Dendritic cell treated with granulocyte-macrophage colony-stimulating factor and Interleukin-4, amounts not matched to agents 40 ng/mL and 50 ng/mL, for 4 days (primary cell): ENCODE data around the gene POU2AF1.

Experiments
- H3K27ac Mint-ChIP-seq: one replicate; pipeline ENCODE4 v1.8.0; 2022; ENCODE audit warnings: mild to moderate bottlenecking, mixed read lengths
- H3K27me3 Mint-ChIP-seq: one replicate; pipeline ENCODE4 v1.8.0; 2022; ENCODE audit warnings: mild to moderate bottlenecking, mixed read lengths
- H3K36me3 Mint-ChIP-seq: one replicate; pipeline ENCODE4 v1.8.0; 2022; ENCODE audit warnings: low read depth, mixed read lengths
- H3K4me1 Mint-ChIP-seq: one replicate; pipeline ENCODE4 v1.8.0; 2022; ENCODE audit warnings: low read depth, mixed read lengths
- H3K4me3 Mint-ChIP-seq: one replicate; pipeline ENCODE4 v1.8.0; 2022; ENCODE audit warnings: mild to moderate bottlenecking, moderate library complexity, mixed read lengths
- H3K9me3 Mint-ChIP-seq: one replicate; pipeline ENCODE4 v1.8.0; 2022; ENCODE audit warnings: mixed read lengths
- intact Hi-C: fragments of 100-400 bp; cut with micrococcal nuclease; formaldehyde crosslinking; loops from one replicate; pipeline ENCODE4 v1.15.0; 2022

POU2AF1 gene, protein sequence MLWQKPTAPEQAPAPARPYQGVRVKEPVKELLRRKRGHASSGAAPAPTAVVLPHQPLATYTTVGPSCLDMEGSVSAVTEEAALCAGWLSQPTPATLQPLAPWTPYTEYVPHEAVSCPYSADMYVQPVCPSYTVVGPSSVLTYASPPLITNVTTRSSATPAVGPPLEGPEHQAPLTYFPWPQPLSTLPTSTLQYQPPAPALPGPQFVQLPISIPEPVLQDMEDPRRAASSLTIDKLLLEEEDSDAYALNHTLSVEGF

DNA sequence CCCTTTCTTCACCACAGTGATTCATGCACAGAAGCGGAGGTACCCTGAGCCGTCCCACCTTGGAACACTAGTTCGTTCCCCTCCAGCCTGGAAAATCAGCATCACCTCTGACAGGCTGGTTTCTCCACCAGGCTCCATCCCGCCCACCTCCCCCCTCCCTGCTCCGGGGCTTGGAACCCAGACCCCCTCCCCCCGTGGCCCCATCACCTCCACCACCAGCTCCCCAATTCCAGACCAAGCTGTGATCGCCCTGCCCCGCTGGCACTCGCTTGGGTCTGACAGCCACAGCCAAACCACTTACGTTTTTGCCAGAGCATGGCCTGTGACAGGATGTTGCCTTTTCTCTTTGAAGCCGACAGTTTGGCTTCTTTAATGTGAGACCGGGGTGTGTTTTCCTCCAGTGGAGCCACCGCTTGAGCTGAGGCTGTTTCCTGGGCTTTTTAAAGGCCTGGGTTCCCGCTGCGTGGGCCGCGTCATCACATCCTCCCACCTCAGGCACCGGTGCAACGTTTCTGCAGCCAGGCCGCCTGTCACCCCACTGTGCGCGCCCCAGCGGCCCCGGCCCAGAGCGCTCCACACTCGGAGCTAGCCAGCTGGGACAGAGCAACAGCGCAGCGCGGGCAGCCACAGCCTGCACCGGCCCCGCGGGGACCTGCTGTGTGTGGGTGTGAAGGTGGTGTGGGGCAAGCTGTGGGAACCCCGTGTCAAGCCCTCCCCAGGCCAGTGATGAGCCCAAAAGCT is at the start of gene POU2AF1:
Gene POU2AF1, minus strand, starts transcription at position 415 of the 741 bp plus-strand sequence. Its CDS starts 98 bp downstream, at position 317.
- no peaks in the 10 kb centered on the region for H3K9me3 Mint-ChIP-seq
- H3K4me3 Mint-ChIP-seq: no peak within 1 kb of the TSS
- H3K36me3 Mint-ChIP-seq: no peaks in the 10 kb centered on the region
- intact Hi-C loops: no loop called here
- H3K4me1 Mint-ChIP-seq: no peaks in the 10 kb centered on the region
- peaks cover 16% of the 10 kb centered on the region for H3K27me3 Mint-ChIP-seq
- no peak within 1 kb of the TSS for H3K27ac Mint-ChIP-seq

DNA sequence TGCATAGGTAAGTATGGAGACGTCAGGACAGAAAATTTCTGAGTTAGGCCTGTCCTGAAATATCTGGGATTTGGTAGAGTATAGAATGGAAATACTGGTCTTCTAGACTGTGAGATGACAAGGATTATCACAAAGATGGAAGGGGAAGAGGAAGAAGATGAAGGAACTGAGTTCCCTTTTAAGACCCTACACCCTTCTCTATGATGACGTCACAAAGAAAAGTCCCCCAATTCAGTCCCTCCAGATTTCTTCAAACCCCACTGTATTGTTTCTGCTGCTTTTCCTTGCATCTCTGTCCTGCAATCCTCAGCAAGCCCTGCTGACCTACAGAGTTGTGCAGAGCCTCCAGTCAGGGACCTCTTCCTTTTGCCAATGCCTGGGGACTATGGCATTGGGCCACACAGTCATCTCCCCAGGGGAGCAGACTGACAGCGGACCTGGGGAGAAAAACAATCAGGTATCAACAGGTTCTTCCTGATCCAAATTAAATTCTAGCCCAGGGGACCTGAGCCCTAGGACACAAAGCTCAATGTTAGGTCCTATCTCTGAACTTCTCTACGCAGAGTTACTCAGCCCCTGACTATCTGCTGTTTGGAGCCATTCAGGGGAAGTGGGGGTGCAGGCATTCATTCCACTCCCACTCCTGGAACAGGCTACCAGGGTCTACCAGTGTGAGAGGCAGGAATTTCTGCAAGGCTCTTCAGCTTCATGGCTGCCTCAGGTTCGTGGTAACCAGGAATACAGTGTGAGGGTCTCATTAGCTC is 49.2 kb upstream of the POU2AF1 start:
- Mint-ChIP-seq H3K36me3 (no peaks in the 10 kb centered on the region), H3K4me1 (peaks cover 5% of the 10 kb centered on the region), H3K9me3 (no peaks in the 10 kb centered on the region), H3K4me3 (no peak overlapping the region), H3K27me3 (no peaks in the 10 kb centered on the region), H3K27ac (no peak overlapping the region)
- intact Hi-C loops: no loop called here

DNA sequence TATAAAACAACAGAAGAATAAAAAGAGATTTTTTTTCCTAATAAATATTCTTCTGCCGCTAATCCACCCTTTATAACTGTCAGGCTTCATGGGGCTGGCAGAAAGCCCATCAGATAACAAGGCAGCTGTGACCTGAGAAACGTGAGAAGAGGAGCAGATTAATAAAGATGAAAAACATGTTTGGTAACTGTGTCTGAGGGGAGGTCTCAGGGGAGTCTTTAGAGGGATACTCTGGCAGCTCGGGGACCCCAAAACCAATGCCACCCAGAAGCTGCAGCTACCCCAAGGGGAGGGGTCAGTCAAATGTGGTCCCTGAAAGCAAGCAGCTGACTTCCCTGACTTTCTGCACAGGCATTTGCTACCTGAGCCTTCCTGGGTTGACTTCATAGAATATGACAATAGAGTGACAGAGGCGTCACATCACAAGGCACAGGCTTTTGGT is 48.4 kb upstream of the POU2AF1 start:
- no peak overlapping the region for H3K4me3 Mint-ChIP-seq
- no peaks in the 10 kb centered on the region for H3K36me3 Mint-ChIP-seq
- intact Hi-C loops: no loop called here
- no peak overlapping the region for H3K27ac Mint-ChIP-seq
- peaks cover 5% of the 10 kb centered on the region for H3K4me1 Mint-ChIP-seq
- H3K9me3 Mint-ChIP-seq: no peaks in the 10 kb centered on the region
- H3K27me3 Mint-ChIP-seq: no peaks in the 10 kb centered on the region

DNA sequence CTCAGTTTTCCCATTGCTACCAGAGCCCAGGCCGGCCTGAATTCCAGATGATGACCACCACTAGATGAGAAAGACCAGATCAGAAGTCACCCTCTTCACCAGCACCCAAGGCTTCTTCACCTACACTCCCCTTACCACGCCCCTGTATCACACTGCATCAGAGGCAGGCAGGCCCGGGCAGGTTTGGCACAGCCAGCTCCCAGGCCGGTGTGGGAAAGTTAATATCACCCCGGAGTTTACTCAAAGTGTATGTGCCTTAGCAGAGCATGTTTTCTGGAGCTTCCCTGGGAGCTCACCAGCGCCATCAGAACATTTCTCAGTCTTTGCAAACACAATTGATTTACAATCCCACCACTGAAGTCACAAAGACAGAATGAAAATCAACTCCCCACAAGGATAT is 47.5 kb upstream of the POU2AF1 start:
- Mint-ChIP-seq H3K27ac (no peak overlapping the region), H3K9me3 (no peaks in the 10 kb centered on the region), H3K36me3 (no peaks in the 10 kb centered on the region), H3K4me3 (no peak overlapping the region), H3K4me1 (peaks cover 5% of the 10 kb centered on the region), H3K27me3 (no peaks in the 10 kb centered on the region)
- intact Hi-C loops: no loop called here

DNA sequence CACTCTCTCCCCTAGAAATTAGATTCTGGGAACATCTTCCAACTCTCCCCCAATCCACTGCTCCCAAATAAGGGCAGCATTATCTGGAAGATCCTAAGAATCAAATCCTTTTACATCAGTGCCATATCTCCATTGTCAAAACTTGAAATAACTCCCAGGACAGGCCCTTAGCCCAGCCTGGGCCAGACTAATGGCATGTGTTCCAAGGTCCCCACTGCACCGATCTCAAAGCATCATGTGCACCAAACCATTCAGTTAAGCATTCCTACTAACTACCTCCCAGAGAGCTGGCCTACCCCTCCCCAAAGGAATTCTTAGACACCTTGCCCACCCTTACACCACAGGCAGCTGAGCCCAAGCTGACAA is 44.2 kb upstream of the POU2AF1 start:
- H3K9me3 Mint-ChIP-seq: no peaks in the 10 kb centered on the region
- H3K27me3 Mint-ChIP-seq: no peaks in the 10 kb centered on the region
- intact Hi-C loops: loop anchor here (1.0 kb wide), 1 partner anchor 140 kb away; no protein-coding TSS in a partner anchor
- no peaks in the 10 kb centered on the region for H3K4me1 Mint-ChIP-seq
- no peak overlapping the region for H3K27ac Mint-ChIP-seq
- no peak overlapping the region for H3K4me3 Mint-ChIP-seq
- H3K36me3 Mint-ChIP-seq: no peaks in the 10 kb centered on the region

DNA sequence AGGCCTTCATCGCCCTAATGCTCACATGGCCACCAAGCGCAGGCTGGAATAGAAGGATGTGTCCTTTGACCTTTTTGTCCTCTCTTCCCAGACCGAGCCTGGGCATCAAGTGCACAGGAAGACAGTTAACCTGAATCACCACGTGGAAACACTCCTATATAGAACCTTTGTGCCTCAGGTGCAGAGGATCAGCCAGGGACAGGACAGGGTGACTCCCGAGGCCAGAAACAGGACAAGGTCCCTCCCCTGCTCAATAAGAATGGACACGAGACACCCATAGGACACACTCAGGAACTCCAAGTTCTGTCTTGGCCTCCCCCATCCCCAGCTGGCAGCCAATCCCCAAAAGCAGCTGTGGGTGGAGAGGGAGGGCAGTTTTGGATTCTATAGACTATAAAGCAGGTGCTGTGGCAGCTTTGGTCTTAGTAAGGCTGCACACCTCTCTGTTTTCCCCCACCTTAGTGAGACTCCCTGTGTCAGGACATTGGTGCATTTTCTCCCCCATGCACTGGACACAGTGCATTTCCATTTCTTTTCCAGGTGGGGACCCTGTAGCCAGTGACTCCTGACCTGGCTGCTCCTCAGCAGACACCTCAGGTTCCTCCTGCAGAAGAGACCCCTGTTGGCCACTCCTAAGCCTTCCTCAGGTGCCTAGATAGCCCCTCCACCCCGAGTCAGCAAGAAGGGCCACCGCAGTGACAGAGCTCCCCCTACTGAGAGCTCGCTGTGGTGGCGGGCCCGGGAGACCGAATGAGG is 43.6 kb upstream of the POU2AF1 start:
- H3K4me3 Mint-ChIP-seq: no peak overlapping the region
- H3K9me3 Mint-ChIP-seq: no peaks in the 10 kb centered on the region
- H3K27ac Mint-ChIP-seq: no peak overlapping the region
- intact Hi-C loops: loop anchor here (1.0 kb wide), 1 partner anchor 139 kb away; no protein-coding TSS in a partner anchor
- H3K36me3 Mint-ChIP-seq: no peaks in the 10 kb centered on the region
- H3K27me3 Mint-ChIP-seq: no peaks in the 10 kb centered on the region
- peaks cover 4% of the 10 kb centered on the region for H3K4me1 Mint-ChIP-seq

DNA sequence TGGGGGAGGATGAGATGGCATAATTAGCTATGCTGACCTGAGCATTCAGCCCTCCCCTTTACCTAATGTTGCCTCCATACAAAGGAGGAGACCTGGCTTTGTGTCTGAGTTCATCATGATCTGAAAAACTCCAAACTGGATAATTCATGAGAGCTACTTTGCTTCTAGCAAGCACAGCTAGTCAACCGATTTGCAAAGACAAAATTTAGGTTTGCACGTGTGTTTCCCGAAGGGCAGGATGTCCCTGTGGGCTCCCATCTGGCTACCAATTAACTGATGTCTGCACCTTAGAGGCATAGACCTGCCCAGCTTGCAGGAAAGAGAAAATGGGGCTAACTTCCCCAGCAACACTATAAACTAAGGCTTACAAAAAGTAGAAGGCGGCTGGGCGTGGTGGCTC is 42.2 kb upstream of the POU2AF1 start:
- intact Hi-C loops: no loop called here
- H3K27ac Mint-ChIP-seq: no peak overlapping the region
- H3K4me3 Mint-ChIP-seq: no peak overlapping the region

DNA sequence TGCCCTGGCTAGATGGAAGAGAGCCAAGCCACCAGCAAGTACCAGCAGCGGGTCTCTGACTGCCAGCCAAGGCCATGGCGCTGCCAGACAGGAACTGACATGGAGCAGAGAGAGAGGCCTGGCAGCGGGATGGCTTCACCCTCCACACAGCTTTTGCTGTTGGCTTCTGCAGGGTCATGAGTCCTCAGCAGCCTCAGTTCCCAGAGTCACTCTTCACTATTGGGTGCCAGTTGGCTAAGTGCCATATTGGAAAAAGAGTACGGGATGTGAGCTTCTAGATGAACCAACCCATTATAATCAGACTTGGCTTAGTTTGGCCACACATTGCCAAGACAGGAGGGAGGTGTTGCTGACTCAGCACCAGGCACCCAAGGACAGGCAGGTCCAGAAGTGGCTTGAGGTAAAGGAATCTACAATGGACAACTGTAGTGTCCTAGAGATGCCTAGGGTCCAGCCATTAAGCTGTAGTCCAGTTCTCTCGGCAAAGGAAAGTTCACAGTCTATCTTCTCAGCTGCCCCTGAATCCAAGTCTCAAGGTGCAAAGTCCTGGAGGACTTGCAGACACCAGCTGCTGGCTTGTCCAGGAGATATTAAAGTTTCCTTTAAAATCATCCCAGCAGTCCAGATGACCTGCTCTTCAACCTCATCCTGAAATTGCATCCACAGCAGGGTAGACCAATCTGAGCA is 40.7 kb upstream of the POU2AF1 start:
- H3K36me3 Mint-ChIP-seq: no peaks in the 10 kb centered on the region
- intact Hi-C loops: no loop called here
- H3K27me3 Mint-ChIP-seq: no peaks in the 10 kb centered on the region
- H3K4me1 Mint-ChIP-seq: peaks cover 18% of the 10 kb centered on the region
- no peak overlapping the region for H3K4me3 Mint-ChIP-seq
- no peaks in the 10 kb centered on the region for H3K9me3 Mint-ChIP-seq
- no peak overlapping the region for H3K27ac Mint-ChIP-seq

More for the DNA sequence above, 42.2 kb upstream of the POU2AF1 start:
- Mint-ChIP-seq H3K36me3 (no peaks in the 10 kb centered on the region), H3K27me3 (no peaks in the 10 kb centered on the region), H3K4me1 (peaks cover 12% of the 10 kb centered on the region), H3K9me3 (no peaks in the 10 kb centered on the region)

DNA sequence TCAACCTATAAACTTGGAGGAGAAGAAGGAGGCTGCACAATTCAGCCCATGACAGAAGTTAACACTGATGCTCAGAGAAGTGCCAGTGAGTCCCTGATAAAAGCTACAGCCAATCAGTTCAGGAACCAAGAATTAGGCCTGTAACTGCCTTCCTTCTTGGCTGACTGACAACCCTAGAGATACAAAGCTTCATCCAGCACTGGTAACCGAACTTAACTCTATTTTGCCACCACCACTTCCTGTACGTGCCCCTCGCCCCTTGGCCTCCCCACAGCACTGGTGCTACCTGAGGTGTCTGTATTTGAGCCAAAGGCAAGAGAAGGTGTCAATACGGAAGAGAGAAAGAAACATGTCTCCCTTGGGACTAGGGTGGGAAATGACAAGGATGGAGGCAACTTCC is 40.1 kb upstream of the POU2AF1 start:
- no peaks in the 10 kb centered on the region for H3K9me3 Mint-ChIP-seq
- H3K4me3 Mint-ChIP-seq: no peak overlapping the region
- intact Hi-C loops: no loop called here
- H3K27me3 Mint-ChIP-seq: no peaks in the 10 kb centered on the region
- no peaks in the 10 kb centered on the region for H3K36me3 Mint-ChIP-seq
- peaks cover 24% of the 10 kb centered on the region for H3K4me1 Mint-ChIP-seq
- no peak overlapping the region for H3K27ac Mint-ChIP-seq

DNA sequence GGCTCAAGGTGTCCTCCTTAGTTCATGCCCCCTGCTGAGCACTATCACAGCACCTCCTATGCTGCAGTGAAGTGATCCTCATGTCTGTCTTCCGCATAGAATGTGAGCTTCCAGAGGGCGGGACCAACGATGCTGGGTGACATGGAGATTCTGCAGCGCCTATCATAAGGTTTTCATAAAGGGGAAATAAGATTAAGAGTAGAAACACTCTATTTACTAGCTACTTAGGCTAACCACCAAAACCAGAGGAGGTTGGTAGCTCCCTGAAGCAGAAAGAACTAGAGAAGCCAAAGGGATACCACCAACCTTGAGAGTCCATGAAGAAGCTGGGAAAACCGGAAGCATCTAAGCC is 39.3 kb upstream of the POU2AF1 start:
- H3K36me3 Mint-ChIP-seq: no peaks in the 10 kb centered on the region
- no peak overlapping the region for H3K4me3 Mint-ChIP-seq
- no peaks in the 10 kb centered on the region for H3K27me3 Mint-ChIP-seq
- H3K4me1 Mint-ChIP-seq: peaks cover 26% of the 10 kb centered on the region
- no peaks in the 10 kb centered on the region for H3K9me3 Mint-ChIP-seq
- no peak overlapping the region for H3K27ac Mint-ChIP-seq
- intact Hi-C loops: no loop called here

DNA sequence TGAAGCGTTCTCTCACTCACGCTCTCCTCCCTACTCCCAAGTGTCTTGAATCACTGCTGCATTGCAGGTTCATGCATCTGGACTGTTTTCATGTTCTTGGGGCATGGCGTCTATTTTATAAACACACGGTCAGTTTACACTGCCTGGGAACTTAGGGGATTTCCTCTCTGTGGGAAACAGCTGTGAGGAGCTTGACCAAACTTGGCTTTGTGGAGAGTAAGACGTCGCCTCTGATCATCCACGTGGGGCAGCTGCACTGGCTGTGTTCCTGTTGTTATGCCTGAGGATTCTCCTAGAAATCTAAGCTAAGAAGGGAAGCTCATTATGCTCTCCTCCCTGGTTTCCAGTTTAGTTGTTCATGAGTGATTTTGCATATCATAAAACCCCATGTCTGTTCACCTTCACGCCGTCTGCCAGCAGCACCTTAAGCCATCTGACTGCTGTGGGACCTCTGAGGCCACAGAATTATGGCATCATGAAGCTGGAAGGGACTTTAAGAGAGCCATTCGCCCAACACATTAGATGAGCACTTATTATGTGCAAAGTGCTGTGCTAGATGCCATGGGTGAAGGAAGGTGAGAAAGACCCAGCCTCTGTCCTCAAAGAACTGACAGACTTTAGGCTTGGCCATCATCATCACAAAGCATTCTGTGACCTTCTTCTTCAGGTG is 38.8 kb upstream of the POU2AF1 start:
- Mint-ChIP-seq H3K4me3 (no peak overlapping the region), H3K4me1 (peaks cover 26% of the 10 kb centered on the region), H3K27ac (no peak overlapping the region), H3K36me3 (no peaks in the 10 kb centered on the region), H3K9me3 (no peaks in the 10 kb centered on the region), H3K27me3 (no peaks in the 10 kb centered on the region)
- intact Hi-C loops: no loop called here

DNA sequence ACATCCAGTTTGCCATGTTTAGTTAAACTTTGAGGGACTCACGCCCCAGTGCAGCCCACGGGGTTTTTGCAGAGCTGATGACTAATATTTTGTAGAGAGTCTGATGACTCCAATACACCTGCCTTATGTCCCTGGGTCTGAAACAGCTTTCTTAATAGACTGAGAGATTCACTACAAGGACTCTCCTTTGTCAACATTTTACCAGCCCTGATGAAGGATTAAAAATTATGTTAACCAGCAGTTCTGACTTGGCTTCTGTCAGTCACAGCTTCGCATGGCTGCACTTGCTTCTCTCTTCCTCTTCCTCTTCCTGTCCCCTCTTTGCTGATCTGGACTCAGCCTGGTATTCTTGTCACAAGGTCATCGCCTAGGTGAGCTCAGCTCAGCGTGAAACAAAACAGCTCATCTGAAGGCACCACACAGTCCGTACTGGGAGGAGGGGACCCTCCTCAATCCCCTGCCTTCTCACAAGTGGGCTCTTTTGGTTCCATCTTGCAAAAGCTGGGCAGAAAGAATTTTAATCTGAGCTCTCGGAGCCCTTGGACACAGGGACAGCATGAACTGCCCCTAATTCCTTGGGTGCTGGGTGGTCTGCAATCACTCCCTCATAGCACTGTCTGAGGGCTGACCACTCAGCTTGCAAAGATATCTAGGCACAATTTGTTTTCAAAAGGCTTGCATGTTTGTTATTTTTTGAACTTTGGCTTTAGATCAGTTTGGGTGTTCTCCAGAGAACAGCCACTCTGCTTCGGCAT is 38.1 kb upstream of the POU2AF1 start:
- H3K27ac Mint-ChIP-seq: no peak overlapping the region
- no peak overlapping the region for H3K4me3 Mint-ChIP-seq
- intact Hi-C loops: no loop called here
- H3K4me1 Mint-ChIP-seq: peaks cover 26% of the 10 kb centered on the region
- no peaks in the 10 kb centered on the region for H3K27me3 Mint-ChIP-seq
- H3K9me3 Mint-ChIP-seq: no peaks in the 10 kb centered on the region
- H3K36me3 Mint-ChIP-seq: no peaks in the 10 kb centered on the region
